GM21515 (cell line): ENCODE results near the gene FAM89A.
"Not testable (repeated sequence)": the region's sequence is repeated elsewhere in the genome, so short reads cannot be mapped to it uniquely, and the experiment has no call there.

Experiments
- ATAC-seq: cut with Tn5 transposase; IDR thresholded peaks from one replicate; pipeline ENCODE4 v1.9.1; 2021; ENCODE audit not compliant: unreplicated experiment

Gene FAM89A

GRCh38 chr1:231035799-231036198 is 4.3 kb downstream of the FAM89A start:
- ATAC-seq, result no peak

GRCh38 chr1:231032963-231033362 is 7.1 kb downstream of the FAM89A start:
- no peak for ATAC-seq

- ATAC-seq, result no peak
Observed at GRCh38 chr1:231029841-231030240, 10.2 kb downstream of the FAM89A start.

GRCh38 chr1:231029247-231029646 is 10.8 kb downstream of the FAM89A start:
- ATAC-seq, result not testable (repeated sequence)

- ATAC-seq, result no peak
Observed at GRCh38 chr1:231028682-231029081, 11.4 kb downstream of the FAM89A start.

GRCh38 chr1:231027971-231028370 is 12.1 kb downstream of the FAM89A start:
- ATAC-seq, result no peak

- no peak for ATAC-seq
Observed at GRCh38 chr1:231027136-231027925, 12.7 kb downstream of the FAM89A start.

- ATAC-seq, result no peak
Observed at GRCh38 chr1:231026576-231026975, 13.5 kb downstream of the FAM89A start.

- no peak for ATAC-seq
Observed at GRCh38 chr1:231023150-231023549, 16.9 kb downstream of the FAM89A start.

- ATAC-seq, result not testable (repeated sequence)
Observed at GRCh38 chr1:231022543-231022942, 17.5 kb downstream of the FAM89A start.

GRCh38 chr1:231021540-231022031 is 18.5 kb downstream of the FAM89A start:
- no peak for ATAC-seq

- no peak for ATAC-seq
Observed at GRCh38 chr1:231020816-231021215, 19.2 kb downstream of the FAM89A start.

GRCh38 chr1:231020139-231020601 is 19.9 kb downstream of the FAM89A start:
- no peak for ATAC-seq

- ATAC-seq, result no peak
Observed at GRCh38 chr1:231019711-231020110, 20.3 kb downstream of the FAM89A start.

- no peak for ATAC-seq
Observed at GRCh38 chr1:231016966-231017365, 23.1 kb downstream of the FAM89A start.

- no peak for ATAC-seq
Observed at GRCh38 chr1:231016234-231016633, 23.8 kb downstream of the FAM89A start.

- no peak for ATAC-seq
Observed at GRCh38 chr1:231013391-231014015, 26.6 kb downstream of the FAM89A start.

GRCh38 chr1:231011963-231012362 is 28.1 kb downstream of the FAM89A start:
- no peak for ATAC-seq

- no peak for ATAC-seq
Observed at GRCh38 chr1:231011360-231011759, 28.7 kb downstream of the FAM89A start.

- ATAC-seq, result not testable (repeated sequence)
Observed at GRCh38 chr1:231007535-231007934, 32.5 kb downstream of the FAM89A start.

- ATAC-seq, result no peak
Observed at GRCh38 chr1:231001892-231002291, 38.2 kb downstream of the FAM89A start.

- no peak for ATAC-seq
Observed at GRCh38 chr1:231000639-231001038, 39.4 kb downstream of the FAM89A start.
